Neuronal stem cell (in vitro differentiated cells): ENCODE results near the gene SPINT1. TPM values are rescaled to one million over a fixed set of nuclear protein-coding genes. Genes with fewer than 3 reads are reported as not detected.

Source experiments
- small RNA-seq: library from polyadenylated mRNA; stranded (forward); fragments of <200 nt; extraction: miRNeasy Mini kit (QIAGEN cat#:217004); gene quantifications from one replicate; pipeline ENCODE3, GENCODE V24; 2013; ENCODE audit not compliant: insufficient read depth

SPINT1 gene

Small RNA genes within 50 kb of the gene (small RNA-seq; reads per million reads assigned to genes)
- gene AC025166.1: not detected
